ENCODE measurements around the gene RALB. TPM values are rescaled to one million over a fixed set of nuclear protein-coding genes. Genes with fewer than 3 reads are reported as not detected.

Gene RALB
- total and polyA plus RNA-seq, 2 donors (not counting 1 experiment from before 2014, with no cell fraction given): 58.3 to 73.9 TPM

DNA sequence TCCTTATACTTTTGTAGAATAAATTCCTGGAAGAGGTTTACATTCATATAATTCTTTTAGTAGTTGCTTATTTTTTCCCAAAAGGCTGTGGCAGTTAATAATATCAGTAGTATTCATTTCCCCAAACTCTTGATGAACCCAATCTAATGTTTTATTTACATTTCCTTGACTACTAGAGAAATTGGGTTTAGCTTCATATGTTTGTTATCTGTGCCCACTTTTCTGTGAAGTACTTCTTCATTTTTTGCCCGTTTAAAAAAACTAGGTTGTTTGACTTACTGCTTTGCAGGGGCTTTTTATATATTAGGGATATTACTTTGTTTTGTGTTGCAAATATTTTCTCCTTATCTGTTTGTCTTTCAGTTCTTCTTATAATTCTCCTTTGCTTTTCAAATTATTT, 17.2 kb downstream of the RALB start:
- no peaks in the 10 kb centered on the region for H4K20me1 ChIP-seq (ENCODE audit: control insufficient read depth, extremely low read depth, insufficient read depth, low read length)
- TF ChIP-seq, protein P1, sequence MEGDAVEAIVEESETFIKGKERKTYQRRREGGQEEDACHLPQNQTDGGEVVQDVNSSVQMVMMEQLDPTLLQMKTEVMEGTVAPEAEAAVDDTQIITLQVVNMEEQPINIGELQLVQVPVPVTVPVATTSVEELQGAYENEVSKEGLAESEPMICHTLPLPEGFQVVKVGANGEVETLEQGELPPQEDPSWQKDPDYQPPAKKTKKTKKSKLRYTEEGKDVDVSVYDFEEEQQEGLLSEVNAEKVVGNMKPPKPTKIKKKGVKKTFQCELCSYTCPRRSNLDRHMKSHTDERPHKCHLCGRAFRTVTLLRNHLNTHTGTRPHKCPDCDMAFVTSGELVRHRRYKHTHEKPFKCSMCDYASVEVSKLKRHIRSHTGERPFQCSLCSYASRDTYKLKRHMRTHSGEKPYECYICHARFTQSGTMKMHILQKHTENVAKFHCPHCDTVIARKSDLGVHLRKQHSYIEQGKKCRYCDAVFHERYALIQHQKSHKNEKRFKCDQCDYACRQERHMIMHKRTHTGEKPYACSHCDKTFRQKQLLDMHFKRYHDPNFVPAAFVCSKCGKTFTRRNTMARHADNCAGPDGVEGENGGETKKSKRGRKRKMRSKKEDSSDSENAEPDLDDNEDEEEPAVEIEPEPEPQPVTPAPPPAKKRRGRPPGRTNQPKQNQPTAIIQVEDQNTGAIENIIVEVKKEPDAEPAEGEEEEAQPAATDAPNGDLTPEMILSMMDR (conservative IDR thresholded peaks at IDR 0.05 in 1 of 2, IDR thresholded peaks at IDR 0.05 in 1 of 2; ENCODE audit: low read depth in 1 of 2, low read length in 2 of 2): no peak
- no peak for TF ChIP-seq EZH2 (IDR thresholded peaks at IDR 0.05; ENCODE audit: low read length, missing control alignments)
- no peak overlapping the region for H3K9ac ChIP-seq (ENCODE audit: insufficient read depth, low read length)
- no peak overlapping the region for H2AFZ ChIP-seq (ENCODE audit: low read length)
- no peaks in the 10 kb centered on the region for H3K27me3 ChIP-seq (ENCODE audit: control insufficient read depth, insufficient read depth, low read length)
- peaks cover 62% of the 10 kb centered on the region for H3K79me2 ChIP-seq (ENCODE audit: control insufficient read depth, insufficient read depth, low read length)
- H3K36me3 ChIP-seq (ENCODE audit: control insufficient read depth, insufficient read depth, low read length): no peaks in the 10 kb centered on the region
- no peak overlapping the region for H3K27ac ChIP-seq (ENCODE audit: insufficient read depth, low read length)
- H3K4me3 ChIP-seq (replicated peaks in 1 of 4; ENCODE audit: control extremely low read depth in 1 of 4, insufficient read depth in 1 of 4, low read depth in 3 of 4, low read length in 4 of 4): no peak overlapping the region
- H3K9me3 ChIP-seq (ENCODE audit: control insufficient read depth, insufficient read depth, low read depth, low read length): no peaks in the 10 kb centered on the region
- no peaks in the 10 kb centered on the region for H3K4me1 ChIP-seq (ENCODE audit: control insufficient read depth, extremely low read depth, insufficient read depth, low read length)
- H3K4me2 ChIP-seq (ENCODE audit: extremely low read depth, insufficient read depth, low read length): no peak overlapping the region
- no peak for DNase-seq (ENCODE audit: low read depth in 2 of 2)

DNA sequence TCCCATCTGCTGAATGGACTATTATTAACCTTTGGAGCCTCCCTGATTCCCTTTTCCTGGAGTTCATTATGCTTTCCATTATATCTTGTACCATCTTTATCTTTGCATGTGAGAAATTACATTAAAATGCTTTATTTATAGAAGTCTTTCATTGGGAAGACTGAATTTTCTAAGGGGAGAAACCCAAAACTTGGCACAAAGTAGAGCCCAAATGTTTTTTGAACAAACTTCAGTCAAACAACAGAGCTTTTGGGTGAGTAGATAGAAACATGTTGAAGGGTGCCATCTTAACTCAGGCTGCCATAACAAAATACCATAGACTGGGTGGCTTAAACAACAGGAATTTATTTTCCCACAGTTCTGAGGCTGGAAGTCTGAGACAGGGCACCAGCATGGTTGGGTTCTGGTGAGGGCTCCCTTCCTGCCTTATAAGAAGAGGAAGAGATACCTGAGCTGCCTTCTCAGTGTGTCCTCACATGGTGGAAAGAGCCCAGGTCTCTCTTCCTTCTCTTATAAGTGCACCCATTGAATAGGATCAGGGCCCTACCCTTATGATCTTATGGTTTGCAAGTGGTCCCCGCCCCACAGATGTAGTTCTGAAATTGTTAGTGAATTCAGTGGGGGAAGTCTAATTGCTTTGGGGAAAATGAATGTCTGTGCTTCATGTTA, 19.2 kb downstream of the RALB start:
- Histone ChIP-seq H3K27ac (ENCODE audit: insufficient read depth, low read length) (no peak overlapping the region), H3K36me3 (ENCODE audit: control insufficient read depth, insufficient read depth, low read length) (no peaks in the 10 kb centered on the region), H4K20me1 (ENCODE audit: control insufficient read depth, extremely low read depth, insufficient read depth, low read length) (no peaks in the 10 kb centered on the region)

DNA sequence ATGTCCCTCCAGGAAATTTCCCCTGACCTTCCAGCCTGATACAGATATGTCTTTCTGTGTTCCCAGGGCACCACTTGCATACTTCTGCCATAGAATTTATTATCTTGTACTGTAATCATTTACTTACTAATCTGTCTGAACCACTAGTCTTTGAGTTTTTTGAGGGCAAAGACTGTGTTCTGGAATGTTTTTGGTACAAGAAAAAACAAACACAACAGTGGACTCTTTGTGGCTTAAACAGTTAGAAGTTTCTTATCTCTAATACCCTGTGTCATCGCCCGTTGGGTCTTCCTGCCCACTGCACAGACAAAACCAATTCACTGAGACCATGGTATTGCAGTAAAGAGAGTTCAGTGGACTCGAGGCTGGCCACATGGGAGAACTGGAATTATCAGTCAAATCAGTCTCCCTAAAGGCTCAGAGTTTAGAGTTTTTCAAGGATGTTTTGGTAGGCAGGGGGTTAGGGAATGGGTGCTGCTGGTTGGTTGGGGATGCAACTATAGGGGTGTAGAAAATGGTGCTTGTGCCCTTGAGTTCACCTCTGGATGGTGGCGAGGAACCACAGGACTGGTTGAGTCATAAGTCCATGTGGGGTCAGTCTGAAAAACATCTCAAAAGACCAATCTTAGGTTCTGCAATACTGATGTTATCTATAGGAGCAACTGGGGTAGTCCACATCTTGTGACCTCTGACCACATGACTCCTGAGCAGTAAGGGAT, 20.3 kb downstream of the RALB start:
- no peak overlapping the region for H3K4me2 ChIP-seq (ENCODE audit: extremely low read depth, insufficient read depth, low read length)
- no peaks in the 10 kb centered on the region for H3K9me3 ChIP-seq (ENCODE audit: control insufficient read depth, insufficient read depth, low read depth, low read length)
- peaks cover 69% of the 10 kb centered on the region for H3K79me2 ChIP-seq (ENCODE audit: control insufficient read depth, insufficient read depth, low read length)
- H2AFZ ChIP-seq (ENCODE audit: low read length): no peak overlapping the region
- H3K9ac ChIP-seq (ENCODE audit: insufficient read depth, low read length): no peak overlapping the region
- TF ChIP-seq EZH2 (IDR thresholded peaks at IDR 0.05; ENCODE audit: low read length, missing control alignments): no peak
- TF ChIP-seq, protein P1 (conservative IDR thresholded peaks at IDR 0.05 in 1 of 2, IDR thresholded peaks at IDR 0.05 in 1 of 2; ENCODE audit: low read depth in 1 of 2, low read length in 2 of 2): no peak
- H4K20me1 ChIP-seq (ENCODE audit: control insufficient read depth, extremely low read depth, insufficient read depth, low read length): no peaks in the 10 kb centered on the region
- peak in 1 of 2 donors; percentile 34 for DNase-seq (ENCODE audit: low read depth in 2 of 2)
- no peak overlapping the region for H3K27ac ChIP-seq (ENCODE audit: insufficient read depth, low read length)
- no peak overlapping the region for H3K4me3 ChIP-seq (replicated peaks in 1 of 4; ENCODE audit: control extremely low read depth in 1 of 4, insufficient read depth in 1 of 4, low read depth in 3 of 4, low read length in 4 of 4)
- no peaks in the 10 kb centered on the region for H3K4me1 ChIP-seq (ENCODE audit: control insufficient read depth, extremely low read depth, insufficient read depth, low read length)
- no peaks in the 10 kb centered on the region for H3K27me3 ChIP-seq (ENCODE audit: control insufficient read depth, insufficient read depth, low read length)
- H3K36me3 ChIP-seq (ENCODE audit: control insufficient read depth, insufficient read depth, low read length): no peaks in the 10 kb centered on the region

More for the DNA sequence above, 19.2 kb downstream of the RALB start:
- TF ChIP-seq, protein P1 (conservative IDR thresholded peaks at IDR 0.05 in 1 of 2, IDR thresholded peaks at IDR 0.05 in 1 of 2; ENCODE audit: low read depth in 1 of 2, low read length in 2 of 2): no peak
- no peak for TF ChIP-seq EZH2 (IDR thresholded peaks at IDR 0.05; ENCODE audit: low read length, missing control alignments)
- no peak overlapping the region for H3K4me2 ChIP-seq (ENCODE audit: extremely low read depth, insufficient read depth, low read length)
- H3K4me1 ChIP-seq (ENCODE audit: control insufficient read depth, extremely low read depth, insufficient read depth, low read length): no peaks in the 10 kb centered on the region
- DNase-seq (ENCODE audit: low read depth in 2 of 2): no peak
- peaks cover 64% of the 10 kb centered on the region for H3K79me2 ChIP-seq (ENCODE audit: control insufficient read depth, insufficient read depth, low read length)
- no peak overlapping the region for H2AFZ ChIP-seq (ENCODE audit: low read length)
- H3K9me3 ChIP-seq (ENCODE audit: control insufficient read depth, insufficient read depth, low read depth, low read length): no peaks in the 10 kb centered on the region
- H3K27me3 ChIP-seq (ENCODE audit: control insufficient read depth, insufficient read depth, low read length): no peaks in the 10 kb centered on the region
- no peak overlapping the region for H3K9ac ChIP-seq (ENCODE audit: insufficient read depth, low read length)
- H3K4me3 ChIP-seq (replicated peaks in 1 of 4; ENCODE audit: control extremely low read depth in 1 of 4, insufficient read depth in 1 of 4, low read depth in 3 of 4, low read length in 4 of 4): no peak overlapping the region
